ACHN (cell line): ENCODE results near the gene TCF3.
A peak's percentile ranks its signal among the peaks of the same experiment; 100 is the strongest.
"Not testable (repeated sequence)": the region's sequence is repeated elsewhere in the genome, so short reads cannot be mapped to it uniquely, and the experiment has no call there.

Experiments
- DNase-seq: peaks from one replicate; pipeline ENCODE4 v3.0.0-alpha.2; 2015
- in situ Hi-C: cut with HindIII; loops from 2 replicates; pipeline ENCODE4 v1.10.0; 2017; ENCODE audit warnings: low sequenced_read_pairs, low pct_ligation_motif_present, low pct_unique_long_range_greater_than_20kb

TCF3 gene

DNA sequence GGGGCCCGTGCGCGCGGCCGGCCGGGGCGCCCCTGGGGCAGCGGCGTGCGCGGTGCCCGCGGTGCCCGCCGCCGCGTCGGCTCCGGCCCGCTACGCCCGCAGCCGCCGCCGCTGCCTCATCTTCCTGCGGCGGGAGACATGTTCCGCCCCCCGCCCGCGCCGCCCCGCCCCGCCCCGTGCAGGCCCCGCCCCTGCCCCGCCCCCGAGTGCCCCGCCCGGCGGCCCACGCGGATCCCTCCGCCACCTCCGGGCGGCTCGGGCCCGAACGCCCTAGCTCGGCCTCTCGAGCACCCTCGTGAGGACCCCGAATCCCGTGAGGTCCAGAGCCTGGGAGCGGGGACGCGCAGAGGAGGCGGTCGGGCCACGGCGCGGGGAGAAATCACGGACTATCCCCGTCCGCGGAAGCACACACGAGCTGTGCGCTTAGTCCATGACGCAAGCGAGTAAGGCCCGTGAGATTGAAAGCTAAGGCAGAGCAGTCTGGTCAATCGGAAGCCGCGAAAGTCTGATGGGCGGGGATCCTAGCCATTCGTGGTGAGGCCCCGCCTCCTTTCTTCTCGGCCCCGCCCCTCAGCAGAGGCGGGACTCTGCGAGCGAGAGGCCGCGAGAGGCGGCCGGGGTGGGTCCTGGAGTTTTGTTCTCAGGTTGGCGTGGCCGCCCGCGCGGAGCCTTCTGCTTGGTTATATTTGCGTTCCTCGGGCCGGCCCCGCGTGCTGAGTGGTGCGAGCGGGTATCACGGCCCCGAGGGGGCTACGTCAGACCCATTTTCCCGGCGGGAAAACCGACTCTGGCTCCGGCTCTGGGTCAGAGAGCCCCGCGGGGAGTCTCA, at the start of gene TCF3:
TSS of gene TCF3 (minus strand) at position 145 of the 829 bp plus-strand sequence. CDS start 2,367 bp downstream, outside the sequence.
- peak; percentile 95 for DNase-seq
- in situ Hi-C loops: no loop called here

DNA sequence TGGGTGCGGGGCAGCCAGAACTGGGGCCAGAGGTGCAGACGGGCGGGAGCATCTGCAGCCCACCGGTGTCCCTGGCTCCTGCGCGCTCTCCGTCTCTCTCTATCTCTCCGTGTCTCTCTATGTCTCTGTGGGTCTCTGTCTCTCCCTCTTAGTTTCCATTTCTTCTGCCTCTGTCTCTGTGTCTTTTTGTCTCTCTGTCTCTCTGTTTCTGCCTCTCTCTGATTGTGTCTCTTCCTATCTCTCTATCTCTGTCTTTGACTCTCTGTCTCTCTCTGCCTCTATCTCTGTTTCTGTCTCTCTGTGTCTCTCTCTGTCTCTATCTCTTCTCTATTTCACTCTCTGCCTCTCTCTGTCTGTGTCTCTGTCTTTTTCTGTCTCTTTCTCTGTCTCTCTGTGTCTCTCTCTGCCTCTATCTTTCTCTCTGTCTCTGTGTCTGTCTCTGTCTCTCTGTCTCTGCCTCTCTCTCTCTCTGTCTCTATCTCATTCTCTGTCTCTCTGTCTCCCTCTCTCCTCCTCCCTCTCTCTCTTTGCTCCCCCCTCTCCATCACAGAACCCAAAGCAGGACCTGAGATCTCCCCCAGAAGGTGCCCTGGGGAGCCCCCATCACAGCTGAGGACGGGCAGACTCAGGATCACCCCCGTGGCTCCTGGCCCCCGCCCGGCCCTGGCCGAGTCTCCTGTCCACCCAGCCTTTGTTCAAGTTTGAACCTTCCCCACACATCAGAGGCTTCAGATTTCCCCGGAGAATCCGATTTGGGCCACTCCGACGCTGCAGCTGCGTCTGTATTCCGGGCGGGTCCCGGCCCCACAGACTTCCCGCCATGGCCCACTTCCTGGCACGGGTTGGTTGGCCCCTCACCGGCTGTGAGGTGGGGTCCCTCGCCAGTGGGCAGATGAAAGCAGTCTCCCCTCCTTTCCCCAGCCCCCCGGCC, 48.6 kb upstream of the TCF3 start:
- no peak for DNase-seq
- in situ Hi-C loops: no loop called here

DNA sequence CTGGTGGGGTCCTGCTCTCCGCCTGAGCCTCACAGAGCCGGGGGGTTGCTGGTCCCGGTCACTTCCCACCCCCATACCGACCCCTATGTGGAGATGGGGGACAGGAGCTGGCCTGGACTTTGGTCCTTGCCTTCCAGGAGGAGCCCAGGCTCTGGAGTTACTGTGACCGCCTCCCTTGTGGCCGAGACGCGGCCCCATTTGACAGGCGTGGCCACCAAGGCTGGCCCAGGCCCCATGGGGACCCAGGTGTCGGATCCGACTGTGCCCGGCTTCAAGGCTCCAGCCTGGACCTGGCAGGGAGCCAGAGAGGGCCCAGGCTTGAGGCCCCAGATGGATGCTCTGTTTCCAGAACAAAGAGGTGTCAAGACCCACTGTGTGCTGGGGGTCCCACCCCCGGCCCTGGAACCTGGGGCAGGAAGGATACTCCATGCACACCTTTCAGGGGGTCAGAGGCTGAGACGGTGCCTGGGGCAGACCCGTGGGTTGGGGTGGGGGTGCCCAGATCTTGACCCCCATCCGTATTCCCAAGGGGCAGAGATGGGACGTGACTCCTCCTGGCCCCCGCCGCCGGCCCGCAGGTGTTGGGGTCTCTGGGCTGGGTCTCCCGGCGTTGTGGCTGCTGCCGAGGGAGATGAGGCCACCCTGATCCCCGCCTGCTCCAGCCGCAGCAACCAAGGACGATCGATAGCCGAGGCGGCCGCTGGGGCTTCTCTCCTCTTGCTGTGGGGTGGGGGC, 47.8 kb upstream of the TCF3 start:
- in situ Hi-C loops: no loop called here
- no peak for DNase-seq

DNA sequence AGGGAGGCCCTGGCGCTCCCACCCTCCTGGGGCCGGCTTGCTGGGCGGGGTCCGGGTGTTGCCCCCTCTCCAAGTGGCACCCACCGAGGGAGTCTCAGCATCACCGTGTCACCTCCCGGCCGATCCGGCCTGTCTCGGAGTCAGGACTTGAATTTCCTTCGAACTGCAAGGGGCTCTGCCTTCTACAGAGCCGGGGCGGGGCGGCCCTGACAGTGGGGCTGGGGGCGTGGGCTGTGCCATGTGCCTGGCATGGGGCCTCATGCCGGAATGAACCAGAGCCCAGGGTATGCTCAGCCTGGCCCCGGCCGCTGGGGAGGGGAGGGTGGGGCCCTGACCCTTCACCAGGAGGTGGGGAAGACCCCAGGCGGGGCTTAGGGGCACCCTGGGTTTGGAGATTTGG, 47.0 kb upstream of the TCF3 start:
- in situ Hi-C loops: no loop called here
- DNase-seq: no peak

DNA sequence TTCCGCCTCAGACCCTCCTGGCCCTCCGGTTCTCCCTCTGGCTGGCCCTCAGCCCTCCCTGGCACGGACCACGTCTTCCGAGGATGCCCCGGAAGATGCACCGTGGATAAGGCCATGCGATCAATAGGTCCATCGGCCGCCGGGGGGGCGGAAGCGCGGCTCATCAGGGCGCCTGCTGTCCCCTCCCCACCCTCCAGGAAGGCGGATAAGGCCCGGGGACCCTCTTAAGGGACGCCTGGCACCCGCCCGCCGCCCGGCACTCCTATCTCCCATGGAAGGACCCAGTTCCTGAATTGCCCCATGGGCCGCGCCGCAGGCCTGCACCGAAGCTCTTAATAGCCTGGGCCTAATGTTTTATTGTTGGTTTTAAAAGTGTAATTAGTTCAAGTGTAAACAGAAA, 46.2 kb upstream of the TCF3 start:
- no peak for DNase-seq

DNA sequence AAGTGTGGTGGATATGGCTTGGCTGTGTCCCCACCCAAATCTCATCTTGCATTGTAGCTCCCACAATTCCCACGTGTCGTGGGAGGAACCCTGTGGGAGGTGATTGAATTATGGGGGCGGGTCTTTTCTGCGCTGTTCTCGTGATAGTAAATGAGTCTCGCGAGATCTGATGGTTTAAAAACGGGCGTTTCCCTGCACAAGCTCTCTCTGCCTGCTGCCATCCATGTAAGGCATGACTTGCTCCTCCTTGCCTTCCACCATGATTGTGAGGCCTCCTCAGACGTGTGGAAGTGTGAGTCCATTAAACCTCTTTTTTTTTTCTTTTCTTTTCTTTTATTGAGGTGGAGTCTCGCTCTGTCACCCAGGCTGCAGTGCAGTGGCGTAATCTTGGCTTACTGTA, 43.1 kb upstream of the TCF3 start:
- in situ Hi-C loops, DNase-seq: not testable (repeated sequence)

More for the DNA sequence above, 46.2 kb upstream of the TCF3 start:
- in situ Hi-C loops: no loop called here

DNA sequence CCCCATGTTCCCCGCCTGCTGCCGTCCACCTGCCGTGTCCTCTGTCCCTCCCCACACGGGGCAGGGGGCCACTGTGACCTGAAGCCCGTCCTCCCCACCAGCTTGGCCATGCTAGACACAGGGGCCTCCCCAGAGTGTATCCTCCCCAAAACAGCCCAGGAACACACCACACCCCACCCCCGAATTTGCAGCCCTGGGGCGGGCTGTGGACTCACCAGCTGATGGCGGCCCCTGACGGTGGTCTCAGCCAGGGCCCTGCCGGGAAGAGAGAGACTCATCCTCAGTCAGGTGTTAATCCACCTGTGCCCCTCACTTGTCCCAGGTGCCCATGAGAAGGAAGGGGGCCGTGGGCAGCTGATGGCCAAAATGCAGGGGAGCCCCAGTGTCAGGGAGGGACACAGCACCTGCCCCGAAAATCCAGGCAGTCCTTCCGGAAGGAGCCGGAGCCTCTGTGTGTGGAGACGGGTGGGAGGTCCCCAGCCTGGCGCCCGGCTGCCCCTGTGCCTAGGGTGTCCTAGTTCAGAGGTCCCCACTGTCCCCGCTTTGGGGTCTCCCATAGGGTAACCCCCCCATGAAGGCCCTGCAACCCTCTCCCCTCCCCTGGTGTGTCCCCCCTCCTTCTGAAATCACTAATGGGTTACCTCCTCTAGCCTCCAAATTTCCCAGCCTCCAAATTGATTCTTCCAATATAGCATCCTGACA, 39.3 kb upstream of the TCF3 start:
- DNase-seq: no peak
- in situ Hi-C loops: no loop called here

DNA sequence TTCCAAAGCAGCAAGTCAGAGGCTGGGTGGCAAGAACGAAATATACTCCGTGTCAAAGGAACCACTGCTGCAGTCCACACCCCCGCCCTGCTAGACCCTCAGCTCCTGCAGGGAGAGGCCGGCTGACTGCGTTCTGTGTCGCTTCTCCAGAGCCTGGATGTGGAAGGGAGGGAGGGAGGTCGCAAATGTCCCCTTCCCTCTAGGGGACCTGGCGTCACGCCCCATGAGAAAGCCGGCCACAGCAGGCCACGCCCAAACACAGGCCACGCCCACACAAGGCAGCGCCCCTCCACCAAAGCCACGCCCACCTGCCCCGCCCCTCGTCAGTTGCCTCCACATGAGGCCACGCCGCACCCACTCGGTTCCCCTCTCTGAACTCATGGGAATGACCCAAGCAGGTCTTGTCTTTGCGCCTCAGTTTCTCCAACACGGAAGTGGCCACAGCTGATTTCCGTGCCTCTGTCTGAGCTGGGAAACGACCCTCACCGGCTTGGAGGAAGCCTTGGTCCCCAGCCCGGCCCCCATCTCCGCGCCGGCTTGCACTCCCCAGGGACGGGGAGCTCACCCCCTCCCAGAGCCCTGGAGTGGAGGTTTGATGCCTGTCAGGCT, 38.4 kb upstream of the TCF3 start:
- in situ Hi-C loops: no loop called here
- peak; percentile 12 for DNase-seq

DNA sequence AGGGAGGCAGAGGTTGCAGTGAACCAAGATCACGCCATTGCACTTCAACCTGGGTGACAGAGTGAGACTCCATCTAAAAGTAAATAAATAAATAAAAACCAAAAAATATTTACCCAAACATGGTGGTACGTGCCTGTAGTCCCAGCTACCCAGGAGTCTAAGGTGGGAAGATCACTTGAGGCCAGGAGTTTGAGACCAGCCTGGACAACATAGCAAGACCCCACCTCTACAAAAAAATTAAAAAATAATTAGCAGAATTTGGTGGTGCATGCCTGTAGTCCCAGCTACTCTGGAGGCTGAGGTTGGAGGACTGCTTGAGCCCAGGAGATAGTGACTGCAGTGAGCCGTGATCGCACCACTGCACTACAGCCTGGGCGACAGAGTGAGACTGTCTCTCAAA, 33.4 kb upstream of the TCF3 start:
- DNase-seq, in situ Hi-C loops: not testable (repeated sequence)

DNA sequence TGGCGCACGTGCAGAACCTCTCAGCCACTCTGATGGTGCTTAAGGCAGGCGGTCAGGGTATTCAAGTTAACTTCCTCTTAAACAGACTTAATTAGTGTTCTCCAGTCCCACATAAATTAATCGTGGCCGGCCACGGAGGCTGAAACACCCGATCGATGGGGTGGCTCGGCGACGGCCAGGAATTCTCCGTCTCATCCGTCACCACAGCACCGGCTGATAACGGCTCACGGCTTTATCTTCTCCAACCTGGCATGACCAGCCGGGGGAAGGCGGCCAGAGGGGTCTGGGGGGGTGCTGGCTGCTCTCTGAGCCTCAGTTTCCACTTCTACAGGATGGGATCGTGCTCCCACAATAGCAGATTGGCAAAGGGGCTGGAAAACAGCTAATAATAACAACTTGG, 32.6 kb upstream of the TCF3 start:
- DNase-seq: no peak
- in situ Hi-C loops: no loop called here

DNA sequence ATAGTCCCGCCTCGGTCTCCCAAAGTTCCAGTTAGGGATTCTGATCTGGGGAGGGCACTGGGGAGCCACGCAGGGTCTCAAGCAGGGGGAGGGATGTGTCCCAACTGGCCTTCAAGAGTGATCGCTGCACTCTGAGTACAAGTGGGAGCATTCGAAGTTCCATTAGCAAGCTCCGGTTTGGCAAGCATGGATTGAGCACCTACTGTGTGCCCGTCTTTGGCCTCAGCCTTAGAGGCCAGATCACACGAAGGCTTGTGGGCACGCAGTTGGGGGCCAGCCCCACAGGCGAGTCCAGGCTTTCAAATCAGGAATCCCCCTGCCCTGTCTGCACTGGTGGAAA, 32.1 kb upstream of the TCF3 start:
- DNase-seq: no peak
- in situ Hi-C loops: no loop called here

DNA sequence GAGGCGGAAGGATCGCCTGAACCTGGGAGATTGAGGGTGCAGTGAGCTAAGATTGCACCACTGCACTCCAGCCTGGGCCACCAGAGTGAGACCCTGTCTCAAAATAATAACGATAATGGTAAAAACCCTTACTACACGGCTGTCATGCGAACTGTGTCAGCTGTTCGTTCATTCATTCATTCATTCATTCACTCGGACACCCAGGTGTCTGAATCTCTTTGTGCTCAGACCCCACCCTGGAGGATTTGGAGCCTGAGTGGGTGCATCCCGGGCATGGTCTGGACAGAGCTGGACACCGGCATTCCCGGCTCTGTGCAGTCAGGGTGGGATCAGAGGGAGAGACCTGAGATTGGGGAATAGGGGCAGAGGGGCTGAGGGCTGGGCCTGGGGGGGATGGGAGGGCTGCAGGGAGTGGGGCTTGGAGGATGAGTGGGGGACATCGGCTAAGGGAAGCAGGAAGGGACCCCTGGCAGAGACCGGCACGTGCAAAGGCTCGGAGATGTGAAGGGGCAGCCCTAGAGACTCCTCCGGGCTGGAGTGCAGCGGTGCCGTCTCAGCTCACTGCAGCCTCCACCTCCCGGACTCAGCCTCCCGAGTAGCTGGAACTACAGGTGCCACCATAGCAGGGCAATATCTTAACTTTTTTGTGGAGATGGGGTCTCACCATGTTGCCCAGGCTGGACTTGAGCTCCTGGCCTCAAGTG, 31.6 kb upstream of the TCF3 start:
- in situ Hi-C loops: no loop called here
- DNase-seq: no peak

DNA sequence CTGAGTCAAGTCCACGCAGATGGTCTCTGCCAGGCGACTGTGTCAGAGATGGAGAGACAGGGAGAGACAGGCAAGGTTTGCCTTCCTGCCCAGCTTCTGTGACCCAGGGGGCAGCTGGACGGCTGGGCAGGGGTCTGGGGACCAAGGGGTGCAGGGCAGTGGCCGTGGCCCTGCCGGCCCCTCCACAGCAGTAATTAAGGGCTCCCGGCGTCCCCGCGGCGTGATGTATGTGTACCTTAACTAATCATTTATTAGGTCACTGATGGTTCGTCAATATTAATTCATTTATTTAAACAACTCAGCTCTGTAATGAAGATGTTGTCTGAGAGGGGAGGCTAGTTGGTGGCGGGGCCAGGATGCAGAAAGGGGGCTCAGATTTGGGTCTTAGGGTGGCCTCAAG, 28.6 kb upstream of the TCF3 start:
- in situ Hi-C loops: no loop called here
- no peak for DNase-seq

DNA sequence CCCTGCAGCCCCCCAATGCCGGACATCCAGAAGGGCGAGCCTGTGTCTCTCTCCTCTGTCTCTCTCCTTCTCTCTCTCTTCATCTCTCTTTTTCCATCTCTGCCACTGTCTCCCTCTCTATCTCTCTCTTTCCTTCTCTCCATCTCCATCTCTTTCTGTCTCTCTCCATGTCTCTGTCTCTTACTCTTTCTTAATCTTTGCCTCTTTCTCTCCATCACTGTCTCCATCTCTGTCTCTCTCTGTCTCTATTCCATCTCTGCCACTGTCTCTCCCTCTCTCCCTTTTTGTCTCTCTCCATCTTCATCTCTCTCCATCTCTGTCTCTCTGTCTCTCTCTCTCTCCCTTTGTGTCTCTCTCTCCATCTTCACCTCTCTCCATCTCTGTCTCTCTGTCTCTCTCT, 25.7 kb upstream of the TCF3 start:
- in situ Hi-C loops: no loop called here
- no peak for DNase-seq

DNA sequence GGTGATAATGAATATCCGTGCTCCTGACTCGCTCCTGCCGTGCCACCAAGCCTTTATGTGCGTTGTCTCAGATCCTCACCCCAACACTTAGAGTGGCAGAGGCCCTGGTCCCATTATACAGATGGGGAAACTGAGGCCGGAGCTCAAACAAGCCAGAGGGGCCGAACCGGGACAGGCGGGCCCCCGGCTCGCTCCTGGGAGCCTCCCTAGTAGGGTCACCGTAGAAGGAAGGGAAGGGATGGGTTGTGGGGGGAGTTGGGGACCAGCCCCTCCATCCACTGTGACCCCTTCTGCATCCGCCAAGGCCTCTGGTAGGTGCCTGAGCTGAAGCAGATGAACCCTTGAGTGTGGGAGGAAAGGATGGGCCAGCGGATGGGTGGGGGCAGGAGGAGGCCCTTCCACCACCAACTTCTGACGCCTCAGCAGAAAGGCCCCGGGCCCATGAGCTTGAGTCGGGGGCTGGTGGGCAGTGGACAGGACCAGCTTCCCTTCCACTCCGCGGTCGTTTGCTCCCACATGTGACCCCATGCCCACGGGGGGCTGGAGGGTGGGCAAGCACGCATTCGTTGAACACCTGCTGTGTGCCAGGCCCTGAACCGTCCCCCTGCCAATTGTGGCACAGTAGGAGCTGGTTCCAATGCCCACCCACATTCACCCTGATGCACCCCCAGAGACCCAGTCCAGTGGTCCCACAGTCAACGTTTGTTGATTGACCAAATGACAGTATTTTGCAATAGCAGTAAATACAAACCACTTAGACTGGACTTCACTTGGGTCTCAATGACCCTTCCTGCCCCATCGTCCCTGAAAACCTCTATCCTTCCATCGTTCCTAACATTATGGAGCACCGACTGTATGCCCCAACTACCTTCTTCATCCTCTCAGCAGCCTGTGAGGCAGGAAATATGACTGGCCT, 24.2 kb upstream of the TCF3 start:
- in situ Hi-C loops: no loop called here
- DNase-seq: no peak

DNA sequence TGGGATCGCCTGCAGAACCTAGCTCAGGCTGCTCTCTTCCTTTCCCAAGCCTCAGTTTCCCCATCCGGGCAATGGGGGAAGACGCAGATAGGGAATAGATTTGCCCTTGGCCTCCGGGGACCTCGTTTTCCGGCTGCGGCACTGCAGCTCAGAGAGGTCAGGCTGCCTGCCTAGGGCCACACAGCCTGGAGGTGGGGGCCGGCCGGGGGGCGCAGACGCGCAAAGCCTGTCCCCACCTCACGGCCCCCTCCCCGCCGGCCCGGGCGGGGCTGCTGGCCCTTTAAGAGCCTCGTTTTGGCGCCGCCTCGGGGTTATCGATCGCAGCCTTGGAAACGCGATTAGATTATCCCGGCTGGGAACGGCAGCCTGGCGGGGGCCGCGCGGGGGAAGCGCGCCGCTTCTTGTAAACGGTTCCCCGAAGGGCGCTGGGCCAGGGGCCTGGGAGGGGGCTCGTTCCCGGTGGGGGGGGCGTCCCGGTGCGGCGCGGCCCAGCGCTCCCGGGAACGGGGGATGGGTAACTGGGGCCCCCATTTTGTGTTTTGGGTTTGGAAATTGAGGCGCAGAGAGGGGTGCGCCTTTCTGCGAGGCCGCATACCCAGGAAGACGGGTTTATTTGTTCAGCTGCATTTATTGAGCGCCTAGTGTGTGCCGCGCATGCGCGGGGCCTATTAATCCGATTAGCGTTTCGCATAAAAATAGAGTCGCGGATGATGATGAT, 23.4 kb upstream of the TCF3 start:
- in situ Hi-C loops: no loop called here
- DNase-seq: no peak
